NCI-H1092 treated with DMSO at 0.1 percent for 48 hours (cell line): ENCODE results near the gene HARS2.
"Not testable (repeated sequence)": the region's sequence is repeated elsewhere in the genome, so short reads cannot be mapped to it uniquely, and the experiment has no call there.

ENCODE experiments used
- DNase-seq: peaks from one replicate; lab custom pipeline; 2025; lab: John Stamatoyannopoulos, UW

Gene HARS2

GRCh38 chr5:140700177-140701144 is 9.2 kb downstream of the HARS2 start, which contains the start of gene ZMAT2:
ZMAT2 (plus strand) TSS chr5:140700447; CDS start chr5:140700461, 14 bp downstream.
- DNase-seq, result peak; percentile 92

- no peak for DNase-seq
Observed at GRCh38 chr5:140707812-140708211, 16.6 kb downstream of the HARS2 start.

GRCh38 chr5:140708787-140709186 is 17.5 kb downstream of the HARS2 start:
- DNase-seq, result not testable (repeated sequence)

- peak; percentile 39 for DNase-seq
Observed at GRCh38 chr5:140710899-140711552, 19.8 kb downstream of the HARS2 start.

GRCh38 chr5:140711794-140712193 is 20.5 kb downstream of the HARS2 start:
- DNase-seq, result no peak

GRCh38 chr5:140713562-140714094 is 22.4 kb downstream of the HARS2 start:
- no peak for DNase-seq

GRCh38 chr5:140716238-140716637 is 25.0 kb downstream of the HARS2 start:
- not testable (repeated sequence) for DNase-seq

- no peak for DNase-seq
Observed at GRCh38 chr5:140718266-140718592, 27.0 kb downstream of the HARS2 start.

GRCh38 chr5:140720738-140721137 is 29.5 kb downstream of the HARS2 start:
- not testable (repeated sequence) for DNase-seq

GRCh38 chr5:140721395-140721794 is 30.1 kb downstream of the HARS2 start:
- DNase-seq, result not testable (repeated sequence)

GRCh38 chr5:140725799-140726471 is 34.7 kb downstream of the HARS2 start:
- DNase-seq, result no peak

- no peak for DNase-seq
Observed at GRCh38 chr5:140733098-140733497, 41.8 kb downstream of the HARS2 start.

GRCh38 chr5:140734354-140734753 is 43.1 kb downstream of the HARS2 start:
- no peak for DNase-seq

GRCh38 chr5:140737486-140737885 is 46.2 kb downstream of the HARS2 start:
- no peak for DNase-seq

- DNase-seq, result no peak
Observed at GRCh38 chr5:140741967-140742366, 50.7 kb downstream of the HARS2 start.
